ENCODE data around the gene DTYMK.
"Not testable (repeated sequence)": the region's sequence is repeated elsewhere in the genome, so short reads cannot be mapped to it uniquely, and the experiment has no call there.

The DTYMK gene

GRCh38 chr2:241671457-241672240, 15.0 kb downstream of the DTYMK start:
- DNase-seq = no peak

GRCh38 chr2:241670333-241671110, 16.1 kb downstream of the DTYMK start:
- DNase-seq = no peak

GRCh38 chr2:241668839-241669238, 17.8 kb downstream of the DTYMK start:
- no peak for DNase-seq

- no peak for DNase-seq
These were observed 18.3 kb downstream of the DTYMK start for GRCh38 chr2:241668354-241668753.

GRCh38 chr2:241666627-241667400, 19.8 kb downstream of the DTYMK start:
- no peak for DNase-seq

GRCh38 chr2:241665731-241666440, 20.7 kb downstream of the DTYMK start:
- no peak for DNase-seq

GRCh38 chr2:241662731-241663130, 23.9 kb downstream of the DTYMK start:
- not testable (repeated sequence) for DNase-seq

- DNase-seq = no peak
These were observed 25.9 kb downstream of the DTYMK start for GRCh38 chr2:241660593-241661213.

- DNase-seq = peak; percentile 81
These were observed 27.4 kb downstream of the DTYMK start for GRCh38 chr2:241659150-241659739.

- DNase-seq = no peak
These were observed 28.3 kb downstream of the DTYMK start for GRCh38 chr2:241658296-241658695.

- DNase-seq = no peak
These were observed 28.8 kb downstream of the DTYMK start for GRCh38 chr2:241657786-241658254.

GRCh38 chr2:241656190-241656741, 30.3 kb downstream of the DTYMK start:
- DNase-seq = no peak

GRCh38 chr2:241655516-241656189, 31.0 kb downstream of the DTYMK start:
- DNase-seq = no peak

GRCh38 chr2:241654551-241654950, 32.1 kb downstream of the DTYMK start:
- no peak for DNase-seq

- DNase-seq = no peak
These were observed 33.3 kb downstream of the DTYMK start for GRCh38 chr2:241653210-241653750.

GRCh38 chr2:241652722-241653121, 33.9 kb downstream of the DTYMK start:
- DNase-seq = no peak

GRCh38 chr2:241652142-241652541, 34.5 kb downstream of the DTYMK start:
- no peak for DNase-seq

GRCh38 chr2:241649927-241650326, 36.7 kb downstream of the DTYMK start:
- DNase-seq = no peak

- DNase-seq = no peak
These were observed 37.2 kb downstream of the DTYMK start for GRCh38 chr2:241649404-241649803.

GRCh38 chr2:241648453-241648852, 38.2 kb downstream of the DTYMK start:
- DNase-seq = no peak

Data from hematopoietic multipotent progenitor cell treated with erythropoietin and hydrocortisone succinate and interleukin-3 and kit ligand, for 4 days (in vitro differentiated cells).